ENCODE results near the gene ITGA2. TPM values are rescaled to one million over a fixed set of nuclear protein-coding genes. Genes with fewer than 3 reads are reported as not detected.

The ITGA2 gene
- total RNA-seq, 3 donors from 2014 or later: 0.80 to 33.7 (median 11.8) TPM

GRCh38 chr5:53123702-53124101, 134.6 kb downstream of the ITGA2 start:
- DNase-seq (ENCODE audit: low spot score in 2 of 2): no peak
- Histone ChIP-seq H3K27me3 (no peaks in the 10 kb centered on the region), H3K27ac (no peak overlapping the region), H3K4me1 (no peaks in the 10 kb centered on the region), H3K4me3 (no peak overlapping the region), H3K36me3 (no peaks in the 10 kb centered on the region), H3K9me3 (no peaks in the 10 kb centered on the region)
- TF ChIP-seq POLR2AphosphoS5 (IDR thresholded peaks at IDR 0.05) (no peak), POLR2A (IDR thresholded peaks at IDR 0.05) (no peak)
- TF ChIP-seq, protein P1, sequence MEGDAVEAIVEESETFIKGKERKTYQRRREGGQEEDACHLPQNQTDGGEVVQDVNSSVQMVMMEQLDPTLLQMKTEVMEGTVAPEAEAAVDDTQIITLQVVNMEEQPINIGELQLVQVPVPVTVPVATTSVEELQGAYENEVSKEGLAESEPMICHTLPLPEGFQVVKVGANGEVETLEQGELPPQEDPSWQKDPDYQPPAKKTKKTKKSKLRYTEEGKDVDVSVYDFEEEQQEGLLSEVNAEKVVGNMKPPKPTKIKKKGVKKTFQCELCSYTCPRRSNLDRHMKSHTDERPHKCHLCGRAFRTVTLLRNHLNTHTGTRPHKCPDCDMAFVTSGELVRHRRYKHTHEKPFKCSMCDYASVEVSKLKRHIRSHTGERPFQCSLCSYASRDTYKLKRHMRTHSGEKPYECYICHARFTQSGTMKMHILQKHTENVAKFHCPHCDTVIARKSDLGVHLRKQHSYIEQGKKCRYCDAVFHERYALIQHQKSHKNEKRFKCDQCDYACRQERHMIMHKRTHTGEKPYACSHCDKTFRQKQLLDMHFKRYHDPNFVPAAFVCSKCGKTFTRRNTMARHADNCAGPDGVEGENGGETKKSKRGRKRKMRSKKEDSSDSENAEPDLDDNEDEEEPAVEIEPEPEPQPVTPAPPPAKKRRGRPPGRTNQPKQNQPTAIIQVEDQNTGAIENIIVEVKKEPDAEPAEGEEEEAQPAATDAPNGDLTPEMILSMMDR (IDR thresholded peaks at IDR 0.05): peak in 2 of 3 donors; percentile 18 to 19
- intact Hi-C loops (cut with DNase I; ENCODE audit: low total_unique reads): no loop called here

- intact Hi-C loops (cut with DNase I; ENCODE audit: low total_unique reads): no loop called here
- DNase-seq (ENCODE audit: low spot score in 2 of 2): no peak
- H3K4me1 ChIP-seq: no peaks in the 10 kb centered on the region
- no peak overlapping the region for H3K4me3 ChIP-seq
- no peak for TF ChIP-seq POLR2A (IDR thresholded peaks at IDR 0.05)
- TF ChIP-seq, protein P1 (IDR thresholded peaks at IDR 0.05): no peak
- TF ChIP-seq POLR2AphosphoS5 (IDR thresholded peaks at IDR 0.05): no peak
- no peak overlapping the region for H3K27ac ChIP-seq
- H3K9me3 ChIP-seq: no peaks in the 10 kb centered on the region
- no peaks in the 10 kb centered on the region for H3K36me3 ChIP-seq
- H3K27me3 ChIP-seq: no peaks in the 10 kb centered on the region
Observed at GRCh38 chr5:53126521-53126920, 137.4 kb downstream of the ITGA2 start.

- no peak for TF ChIP-seq POLR2AphosphoS5 (IDR thresholded peaks at IDR 0.05)
- TF ChIP-seq POLR2A (IDR thresholded peaks at IDR 0.05): no peak
- TF ChIP-seq, protein P1 (IDR thresholded peaks at IDR 0.05): no peak
- H3K9me3 ChIP-seq: no peaks in the 10 kb centered on the region
- no peak overlapping the region for H3K4me3 ChIP-seq
- no peaks in the 10 kb centered on the region for H3K27me3 ChIP-seq
- H3K27ac ChIP-seq: no peak overlapping the region
- no peaks in the 10 kb centered on the region for H3K36me3 ChIP-seq
- DNase-seq (ENCODE audit: low spot score in 2 of 2): no peak
- H3K4me1 ChIP-seq: no peaks in the 10 kb centered on the region
- intact Hi-C loops (cut with DNase I; ENCODE audit: low total_unique reads): no loop called here
Observed at GRCh38 chr5:53127107-53127506, 138.0 kb downstream of the ITGA2 start.

- no peak for TF ChIP-seq POLR2A (IDR thresholded peaks at IDR 0.05)
- TF ChIP-seq, protein P1 (IDR thresholded peaks at IDR 0.05): no peak
- no peak for TF ChIP-seq POLR2AphosphoS5 (IDR thresholded peaks at IDR 0.05)
- H3K27me3 ChIP-seq: no peaks in the 10 kb centered on the region
- intact Hi-C loops (cut with DNase I; ENCODE audit: low total_unique reads): no loop called here
- no peak for DNase-seq (ENCODE audit: low spot score in 2 of 2)
- H3K9me3 ChIP-seq: no peaks in the 10 kb centered on the region
- no peak overlapping the region for H3K27ac ChIP-seq
- H3K4me3 ChIP-seq: no peak overlapping the region
- no peaks in the 10 kb centered on the region for H3K4me1 ChIP-seq
- no peaks in the 10 kb centered on the region for H3K36me3 ChIP-seq
Observed at GRCh38 chr5:53128481-53128880, 139.3 kb downstream of the ITGA2 start.

- H3K4me3 ChIP-seq: no peak overlapping the region
- no peaks in the 10 kb centered on the region for H3K36me3 ChIP-seq
- DNase-seq (ENCODE audit: low spot score in 2 of 2): no peak
- intact Hi-C loops (cut with DNase I; ENCODE audit: low total_unique reads): no loop called here
- no peaks in the 10 kb centered on the region for H3K4me1 ChIP-seq
- H3K9me3 ChIP-seq: no peaks in the 10 kb centered on the region
- no peaks in the 10 kb centered on the region for H3K27me3 ChIP-seq
- H3K27ac ChIP-seq: no peak overlapping the region
- TF ChIP-seq, protein P1 (IDR thresholded peaks at IDR 0.05): no peak
- TF ChIP-seq POLR2A (IDR thresholded peaks at IDR 0.05) (no peak), POLR2AphosphoS5 (IDR thresholded peaks at IDR 0.05) (no peak)
Observed at GRCh38 chr5:53130266-53130665, 141.1 kb downstream of the ITGA2 start.
